ENCODE data around the gene ZNF584.

DNA sequence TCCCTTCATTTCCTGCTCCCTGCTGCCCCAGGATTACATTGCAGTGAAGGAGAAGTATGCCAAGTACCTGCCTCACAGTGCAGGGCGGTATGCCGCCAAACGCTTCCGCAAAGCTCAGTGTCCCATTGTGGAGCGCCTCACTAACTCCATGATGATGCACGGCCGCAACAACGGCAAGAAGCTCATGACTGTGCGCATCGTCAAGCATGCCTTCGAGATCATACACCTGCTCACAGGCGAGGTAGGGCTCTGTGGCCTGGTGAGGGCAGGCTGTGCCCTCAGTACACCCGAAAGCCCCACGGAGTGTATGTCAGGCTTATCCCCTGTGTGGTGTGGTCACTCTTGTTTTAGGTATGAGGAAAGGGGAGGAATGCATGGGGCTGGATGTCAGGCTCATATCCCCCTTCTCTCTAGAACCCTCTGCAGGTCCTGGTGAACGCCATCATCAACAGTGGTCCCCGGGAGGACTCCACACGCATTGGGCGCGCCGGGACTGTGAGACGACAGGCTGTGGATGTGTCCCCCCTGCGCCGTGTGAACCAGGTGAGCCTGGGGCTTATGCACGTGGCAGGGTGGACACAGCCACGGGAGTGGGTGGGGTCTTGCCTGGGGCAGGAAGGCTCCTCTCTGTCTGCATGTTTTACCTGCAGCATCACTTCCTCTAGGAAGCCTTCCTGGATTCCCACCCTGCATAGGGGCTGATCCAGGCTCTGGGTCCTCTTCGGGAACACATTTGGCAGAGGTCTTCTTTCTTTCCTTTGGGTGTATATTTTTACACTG, 15.3 kb upstream of the ZNF584 start:
- TF ChIP-seq GATA2 (IDR thresholded peaks at IDR 0.05; ENCODE audit: low read depth, low read length) (no peak), GATA3 (IDR thresholded peaks at IDR 0.05; ENCODE audit: low read depth, low read length) (no peak)

Data from SH-SY5Y (cell line).